Measurements from ENCODE around the gene TMEM86A.

DNA sequence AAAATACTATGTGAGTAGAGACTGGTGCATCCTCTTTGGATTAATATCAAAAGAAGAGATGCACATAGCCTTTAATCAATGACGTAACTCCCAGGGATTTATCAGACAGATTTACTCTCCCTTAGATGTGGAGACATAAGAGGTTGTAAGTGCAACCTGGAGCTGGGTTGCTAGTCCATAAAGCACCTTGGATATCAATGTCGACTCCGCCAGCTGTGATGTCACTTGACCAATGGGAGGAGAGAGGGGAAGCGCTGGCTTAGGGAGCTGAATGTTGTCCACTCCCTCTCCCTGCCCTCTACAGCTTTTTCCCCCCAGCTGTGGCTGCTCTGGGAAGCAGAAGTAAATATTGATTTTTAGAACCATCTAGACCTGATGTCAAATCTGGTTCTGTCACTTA lies 28.9 kb upstream of the TMEM86A start:
- TF ChIP-seq GATA2 (IDR thresholded peaks at IDR 0.05; ENCODE audit: low read depth, low read length): no peak
- TF ChIP-seq GATA3 (IDR thresholded peaks at IDR 0.05; ENCODE audit: low read depth, low read length): no peak
